Psoas muscle (tissue), 8 donors: ENCODE results near the gene KCNT1. TPM values are rescaled to one million over a fixed set of nuclear protein-coding genes. Genes with fewer than 3 reads are reported as not detected.
A peak's percentile ranks its signal among the peaks of the same experiment; 100 is the strongest.

Source experiments
- ATAC-seq, 4 donors: fragments of 200-7000 bp; cut with Tn5 transposase; one replicate each; pipeline ENCODE4 v1.9.1; 2020; ENCODE audit warnings: moderate library complexity in 3 of 4, mild to moderate bottlenecking in 2 of 4
- DNase-seq, 2 donors: peaks; one replicate each; pipeline ENCODE4 v3.0.0-alpha.2; 2020
- H3K27ac ChIP-seq: fragments of 200-600 bp; one replicate; pipeline ENCODE4 v1.8.0; 2022
- H3K27me3 ChIP-seq, 3 donors: fragments of 200-600 bp in 1 of 3; one replicate each; pipeline versions ENCODE4 v1.6.1 to v1.8.0; 2013 to 2022; ENCODE audit warnings: low read length in 2 of 3, mild to moderate bottlenecking in 2 of 3, moderate library complexity in 1 of 3; ENCODE audit not compliant: insufficient read depth in 3 of 3
- H3K36me3 ChIP-seq, 2 donors: fragments of 200-600 bp in 1 of 2; one replicate each; pipeline versions ENCODE4 v1.6.1 to v1.8.0; 2013 to 2022; ENCODE audit warnings: low read depth in 1 of 2, mild to moderate bottlenecking in 1 of 2, moderate library complexity in 1 of 2; ENCODE audit not compliant: insufficient read depth in 1 of 2
- H3K4me1 ChIP-seq: fragments of 200-600 bp; one replicate; pipeline ENCODE4 v1.8.0; 2022
- H3K4me3 ChIP-seq: fragments of 200-600 bp; one replicate; pipeline ENCODE4 v1.8.0; 2022; ENCODE audit warnings: mild to moderate bottlenecking
- H3K9me3 ChIP-seq: fragments of 200-600 bp; one replicate; pipeline ENCODE4 v1.8.0; 2022
- CTCF ChIP-seq: fragments of 200-600 bp; IDR thresholded peaks from one replicate; pipeline ENCODE4 v1.8.0; 2022; ENCODE audit warnings: antibody characterized with exemption
- WGBS, 3 donors: extraction: QIAGEN DNeasy Blood & Tissue Kit; methylation state at CpG; one replicate each; pipeline versions ENCODE4 v1.1.6 to v1.1.7; 2013; 5-methylcytosine and 5-hydroxymethylcytosine counted together
- intact Hi-C, 2 donors: fragments of 100-400 bp; cut with DNase I; formaldehyde crosslinking; loops; one replicate each; pipeline versions ENCODE4 v1.11.0 to v1.14.2; 2022
- polyA plus RNA-seq, 3 donors: library from polyadenylated mRNA; stranded (reverse); fragments of 200-250 nt; gene quantifications; one replicate each; pipeline ENCODE4 v1.2.3, GENCODE V29; 2013
- total RNA-seq, 4 donors: library from RNA; stranded (reverse); fragmentation: NEBNext Ultra II Directional in 2 of 4; extraction: Animal tissue kit (Norgen Biotek cat#: 25700) in 2 of 4; gene quantifications; one replicate each; pipeline versions ENCODE4 v1.2.1 to v1.2.4, GENCODE V29; 2021 to 2023
- donor health status: healthy with polysubstance abuse.
- donor health status: DM: no; HTN: no; CAD: no; lungs with moderate emphysema.
- donor health status: Bipolar disorder and iron deficiency.
- donor health status: healthy.
- donor health status: DM: yes; HTN: yes; CAD: no.
- donor health status: DM: no; HTN: no; CAD: no.
- donor health status: DM: no; HTN: no; CAD: no.
- donor health status: DM: yes; HTN: yes; CAD: no.

Gene KCNT1
- total and polyA plus RNA-seq, 7 donors = 1.1 to 15.0 (median 10.3) TPM

GRCh38 chr9:135798263-135798585 lies 96.2 kb downstream of the KCNT1 start:
- ATAC-seq (peak in 1 of 4 donors; percentile 2), DNase-seq (no peak)
- TF ChIP-seq CTCF = no peak
- peaks cover 0 to 19% (median 1%) of the 10 kb centered on the region in 3 donors for H3K27me3 ChIP-seq
- no peaks in the 10 kb centered on the region for H3K9me3 ChIP-seq
- no peak overlapping the region for H3K4me3 ChIP-seq
- no peaks in the 10 kb centered on the region for H3K36me3 ChIP-seq
- peaks cover 11% of the 10 kb centered on the region for H3K4me1 ChIP-seq
- H3K27ac ChIP-seq = no peak overlapping the region
- intact Hi-C loops = loop anchor here in 1 of 2 donors (10.0 kb wide), 1 partner anchor 327 kb away; no protein-coding TSS in a partner anchor
- 33 to 63% (median 47%) methylated on average over 9 to 10 of the region's 10 CpGs for WGBS, 3 donors

GRCh38 chr9:135799261-135799660 lies 97.3 kb downstream of the KCNT1 start:
- peaks cover 0 to 19% (median 1%) of the 10 kb centered on the region in 3 donors for H3K27me3 ChIP-seq
- peaks cover 11% of the 10 kb centered on the region for H3K4me1 ChIP-seq
- no peaks in the 10 kb centered on the region for H3K36me3 ChIP-seq
- intact Hi-C loops = loop anchor here in 1 of 2 donors (10.0 kb wide), 1 partner anchor 326 kb away; no protein-coding TSS in a partner anchor
- ATAC-seq (no peak), DNase-seq (no peak)
- TF ChIP-seq CTCF = no peak
- WGBS, 3 donors = 95 to 97% (median 96%) methylated on average over 13 of the region's 13 CpGs
- H3K27ac ChIP-seq = no peak overlapping the region
- no peak overlapping the region for H3K4me3 ChIP-seq
- H3K9me3 ChIP-seq = no peaks in the 10 kb centered on the region

- peaks cover 0 to 9% (median 1%) of the 10 kb centered on the region in 3 donors for H3K27me3 ChIP-seq
- no peak for DNase-seq
- no peaks in the 10 kb centered on the region for H3K9me3 ChIP-seq
- no peaks in the 10 kb centered on the region for H3K36me3 ChIP-seq
- intact Hi-C loops = no loop called here
- peaks cover 11% of the 10 kb centered on the region for H3K4me1 ChIP-seq
- WGBS, 3 donors = 83 to 91% (median 89%) methylated on average over 6 of the region's 6 CpGs
- H3K27ac ChIP-seq = no peak overlapping the region
- no peak for TF ChIP-seq CTCF
- no peak overlapping the region for H3K4me3 ChIP-seq
- ATAC-seq = no peak
These were observed 99.1 kb downstream of the KCNT1 start for GRCh38 chr9:135801070-135801469.

- Histone ChIP-seq H3K4me1 (peaks cover 6% of the 10 kb centered on the region), H3K27ac (no peak overlapping the region), H3K36me3 (no peaks in the 10 kb centered on the region), H3K4me3 (no peak overlapping the region), H3K9me3 (no peaks in the 10 kb centered on the region), H3K27me3 (no peaks in the 10 kb centered on the region)
- peak in 1 of 2 donors; percentile 34 for DNase-seq
- intact Hi-C loops = no loop called here
- TF ChIP-seq CTCF = no peak
- ATAC-seq = no peak
- 71 to 79% (median 74%) methylated on average over 15 to 18 of the region's 18 CpGs for WGBS, 3 donors
These were observed 101.0 kb downstream of the KCNT1 start for GRCh38 chr9:135802876-135803419.

GRCh38 chr9:135803441-135803840 lies 101.5 kb downstream of the KCNT1 start:
- Histone ChIP-seq H3K4me3 (no peak overlapping the region), H3K4me1 (peaks cover under 1% of the 10 kb centered on the region), H3K36me3 (peaks cover 0 to under 1% of the 10 kb centered on the region in 2 donors), H3K27ac (no peak overlapping the region), H3K9me3 (no peaks in the 10 kb centered on the region), H3K27me3 (no peaks in the 10 kb centered on the region)
- ATAC-seq (no peak), DNase-seq (peak in 1 of 2 donors; percentile 16)
- no peak for TF ChIP-seq CTCF
- WGBS, 3 donors = 95 to 97% (median 95%) methylated on average over 10 of the region's 10 CpGs
- intact Hi-C loops = no loop called here
